Common myeloid progenitor, CD34-positive (primary cell): ENCODE results near the gene KCNE3.

Source experiments
- CTCF ChIA-PET: fragments of 350-600 bp; sonication (Branson Sonifier 250); formaldehyde crosslinking; loops from one replicate; lab custom pipeline; 2021; ENCODE audit warnings: antibody characterized with exemption; lab: Charles Lee
- POLR2A ChIA-PET: fragments of 350-600 bp; sonication (Branson Sonifier 250); formaldehyde crosslinking; loops from one replicate; lab custom pipeline; 2021; ENCODE audit warnings: antibody characterized with exemption; lab: Charles Lee
- DNase-seq, 3 donors: peaks; one replicate each; pipeline versions ENCODE4 v3.0.0 to v3.0.0-alpha.2; 2013
- H3K27ac ChIP-seq, 2 experiments: 1 replicate in 1 of 2; 2 replicates in 1 of 2; pipeline ENCODE4 v1.7.0; 2013; ENCODE audit warnings: inconsistent platforms in 2 of 2, low read length in 2 of 2, mild to moderate bottlenecking in 2 of 2, low read depth in 1 of 2, moderate library complexity in 1 of 2; ENCODE audit not compliant: severe bottlenecking in 2 of 2, insufficient read depth in 1 of 2, poor library complexity in 1 of 2
- H3K27me3 ChIP-seq, 5 experiments: replicated peaks in 2 of 5; 1 replicate in 3 of 5; 2 replicates in 2 of 5; pipeline versions ENCODE4 v1.6.1 to v1.7.0; 2013; ENCODE audit warnings: low read length in 4 of 5, mild to moderate bottlenecking in 2 of 5, moderate library complexity in 2 of 5, inconsistent platforms in 1 of 5; ENCODE audit not compliant: insufficient read depth in 5 of 5, control insufficient read depth in 4 of 5
- H3K36me3 ChIP-seq, 4 experiments: 1 replicate in 2 of 4; 2 replicates in 2 of 4; pipeline versions ENCODE4 v1.6.1 to v1.7.0; 2013; ENCODE audit warnings: low read length in 3 of 4, control low read depth in 1 of 4, mild to moderate bottlenecking in 1 of 4; ENCODE audit not compliant: control insufficient read depth in 4 of 4, insufficient read depth in 4 of 4
- H3K4me1 ChIP-seq, 4 experiments: 1 replicate in 3 of 4; 2 replicates in 1 of 4; pipeline versions ENCODE4 v1.6.1 to v1.7.1; 2013; ENCODE audit warnings: low read length in 3 of 4, mild to moderate bottlenecking in 3 of 4, control low read depth in 1 of 4, inconsistent platforms in 1 of 4, moderate library complexity in 1 of 4; ENCODE audit not compliant: control insufficient read depth in 4 of 4, insufficient read depth in 4 of 4; ENCODE audit errors: control extremely low read depth in 1 of 4
- H3K4me3 ChIP-seq, 7 experiments: 1 replicate in 4 of 7; 2 replicates in 3 of 7; pipeline versions ENCODE4 v1.5.1 to v1.7.0; 2013; ENCODE audit warnings: mild to moderate bottlenecking in 7 of 7, low read length in 6 of 7, moderate library complexity in 6 of 7, inconsistent platforms in 2 of 7, low read depth in 2 of 7, control low read depth in 1 of 7; ENCODE audit not compliant: insufficient read depth in 4 of 7, control insufficient read depth in 1 of 7; ENCODE audit errors: extremely low read depth in 1 of 7
- H3K9me3 ChIP-seq, 5 experiments: 1 replicate in 4 of 5; 2 replicates in 1 of 5; pipeline versions ENCODE4 v1.6.1 to v1.7.1; 2013; ENCODE audit warnings: low read length in 4 of 5, mild to moderate bottlenecking in 2 of 5, inconsistent platforms in 1 of 5, low read depth in 1 of 5, moderate library complexity in 1 of 5; ENCODE audit not compliant: control insufficient read depth in 4 of 5, insufficient read depth in 2 of 5; ENCODE audit errors: control extremely low read depth in 1 of 5
- WGBS: methylation state at CpG from one replicate; pipeline ENCODE4 v1.1.5; 2013; ENCODE audit not compliant: insufficient coverage; 5-methylcytosine and 5-hydroxymethylcytosine counted together

KCNE3 gene

GRCh38 chr11:74459584-74459983 is 7.8 kb downstream of the KCNE3 start:
- 0% methylated on average over 1 of the region's 1 CpG for WGBS
- CTCF ChIA-PET = interaction anchor here (0.6 to 5.6 kb wide), 3 partner anchors 9 to 111 kb away, joined by 3 to 58 read pairs (median 4); no protein-coding TSS in a partner anchor
- H3K4me3 ChIP-seq = peak overlapping the region in 2 of 7 experiments; percentile 23 to 67
- no peak for DNase-seq
- no peaks in the 10 kb centered on the region for H3K9me3 ChIP-seq
- POLR2A ChIA-PET = no interaction called here
- no peaks in the 10 kb centered on the region for H3K27me3 ChIP-seq
- H3K36me3 ChIP-seq = peaks cover 0 to 13% (median 3%) of the 10 kb centered on the region in 4 experiments
- H3K27ac ChIP-seq = peak overlapping the region in 1 of 2 experiments; percentile 0
- peaks cover 13 to 50% (median 31%) of the 10 kb centered on the region in 4 experiments for H3K4me1 ChIP-seq

DNA sequence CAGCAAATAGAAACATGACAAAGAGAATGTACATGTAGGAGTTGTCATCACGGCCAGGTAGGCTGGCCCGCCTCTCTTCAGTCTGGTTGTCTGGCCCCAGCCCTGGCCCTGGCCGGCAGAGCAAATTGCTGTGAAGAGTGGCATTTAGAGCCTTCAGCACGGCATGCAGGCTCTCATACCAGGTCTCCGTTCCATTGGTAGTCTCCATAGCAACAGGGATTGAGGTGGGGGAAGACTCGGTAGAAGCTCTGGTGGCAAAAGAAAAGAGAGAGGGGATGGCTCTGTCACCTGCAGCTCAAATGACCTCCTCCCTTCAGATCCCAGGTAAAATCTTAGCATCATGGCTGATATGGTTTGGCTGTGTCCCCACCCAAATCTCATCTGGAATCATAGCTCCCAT is 10.0 kb downstream of the KCNE3 start:
- WGBS = 99% methylated on average over 6 of the region's 6 CpGs
- POLR2A ChIA-PET = interaction anchor here (0.5 kb wide), 1 partner anchor 176 kb away, joined by 8 read pairs; no protein-coding TSS in a partner anchor
- Histone ChIP-seq H3K4me3 (no peak overlapping the region), H3K4me1 (peaks cover 8 to 31% (median 28%) of the 10 kb centered on the region in 4 experiments), H3K27me3 (no peaks in the 10 kb centered on the region), H3K36me3 (peaks cover 0 to 13% (median 3%) of the 10 kb centered on the region in 4 experiments), H3K27ac (no peak overlapping the region), H3K9me3 (no peaks in the 10 kb centered on the region)
- CTCF ChIA-PET = interaction anchor here (1.0 to 1.8 kb wide), 5 partner anchors 8 to 183 kb away, joined by 3 to 7 read pairs (median 5); no protein-coding TSS in a partner anchor
- no peak for DNase-seq

DNA sequence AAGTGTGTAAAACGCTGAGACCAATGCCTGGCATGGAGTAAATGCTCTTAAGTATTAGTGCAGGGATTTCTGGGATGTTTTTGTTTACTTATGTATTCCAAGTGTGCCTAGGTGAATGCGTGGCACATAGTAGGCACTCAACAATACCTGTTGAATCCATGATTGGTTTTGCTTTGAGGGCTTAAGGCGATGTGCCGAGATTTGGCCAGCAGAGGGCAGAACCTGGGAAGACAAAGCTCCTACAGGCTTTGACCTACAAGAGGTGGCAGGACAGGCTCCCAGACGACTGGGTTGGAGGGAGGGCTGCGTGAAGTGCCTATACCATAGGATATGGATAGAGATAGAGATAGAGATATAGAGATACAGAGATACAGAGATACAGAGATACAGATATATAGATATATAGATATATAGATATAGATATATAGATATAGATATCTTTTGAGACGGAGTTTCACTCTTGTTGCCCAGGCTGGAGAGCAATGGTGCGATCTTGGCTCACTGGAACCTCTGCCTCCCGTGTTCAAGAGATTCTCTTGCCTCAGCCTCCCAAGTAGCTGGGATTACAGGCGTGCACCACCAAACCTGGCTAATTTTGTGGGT is 13.9 kb downstream of the KCNE3 start:
- Histone ChIP-seq H3K4me3 (no peak overlapping the region), H3K4me1 (peaks cover 0 to 5% (median 1%) of the 10 kb centered on the region in 4 experiments), H3K9me3 (no peaks in the 10 kb centered on the region), H3K27ac (no peak overlapping the region), H3K36me3 (peaks cover 0 to 13% (median 3%) of the 10 kb centered on the region in 4 experiments), H3K27me3 (no peaks in the 10 kb centered on the region)
- 46% methylated on average over 6 of the region's 10 CpGs for WGBS
- DNase-seq = peak; percentile 68 to 77 (median 69)
- ChIA-PET CTCF (interaction anchor here (0.9 to 8.4 kb wide), 22 partner anchors 9 to 198 kb away, joined by 3 to 242 read pairs (median 5); no protein-coding TSS in a partner anchor), POLR2A (no interaction called here)

- H3K4me3 ChIP-seq = no peak overlapping the region
- H3K36me3 ChIP-seq = peaks cover 0 to 11% (median 2%) of the 10 kb centered on the region in 4 experiments
- peaks cover 0 to 5% (median 1%) of the 10 kb centered on the region in 4 experiments for H3K4me1 ChIP-seq
- ChIA-PET CTCF (interaction anchor here (0.7 to 8.4 kb wide), 18 partner anchors 8 to 197 kb away, joined by 3 to 242 read pairs (median 5); no protein-coding TSS in a partner anchor), POLR2A (no interaction called here)
- H3K27ac ChIP-seq = no peak overlapping the region
- H3K9me3 ChIP-seq = no peaks in the 10 kb centered on the region
- no peaks in the 10 kb centered on the region for H3K27me3 ChIP-seq
- no peak for DNase-seq
- 86% methylated on average over 3 of the region's 3 CpGs for WGBS
These were observed 15.0 kb downstream of the KCNE3 start for GRCh38 chr11:74452366-74452765.

GRCh38 chr11:74450318-74450717 is 17.0 kb downstream of the KCNE3 start:
- Histone ChIP-seq H3K27me3 (no peaks in the 10 kb centered on the region), H3K4me1 (peaks cover 0 to 5% (median 1%) of the 10 kb centered on the region in 4 experiments), H3K4me3 (no peak overlapping the region), H3K9me3 (no peaks in the 10 kb centered on the region), H3K36me3 (no peaks in the 10 kb centered on the region), H3K27ac (no peak overlapping the region)
- CTCF ChIA-PET = interaction anchor here (0.8 to 8.4 kb wide), 30 partner anchors 8 to 198 kb away, joined by 3 to 242 read pairs (median 4); partner anchors contain the start of genes LIPT2 and PGM2L1
- POLR2A ChIA-PET = no interaction called here
- 97% methylated on average over 3 of the region's 6 CpGs for WGBS
- no peak for DNase-seq

GRCh38 chr11:74449369-74449931 is 17.9 kb downstream of the KCNE3 start:
- 56% methylated on average over 1 of the region's 2 CpGs for WGBS
- no peaks in the 10 kb centered on the region for H3K36me3 ChIP-seq
- no peak overlapping the region for H3K27ac ChIP-seq
- peak; percentile 75 to 87 (median 81) for DNase-seq
- H3K4me3 ChIP-seq = peak overlapping the region in 2 of 7 experiments; percentile 6 to 25
- CTCF ChIA-PET = interaction anchor here (0.6 to 8.4 kb wide), 28 partner anchors 9 to 197 kb away, joined by 3 to 242 read pairs (median 5); partner anchors contain the start of genes LIPT2 and PGM2L1
- H3K9me3 ChIP-seq = no peaks in the 10 kb centered on the region
- H3K27me3 ChIP-seq = no peaks in the 10 kb centered on the region
- peaks cover 0 to 5% (median 1%) of the 10 kb centered on the region in 4 experiments for H3K4me1 ChIP-seq
- POLR2A ChIA-PET = no interaction called here
